ENCODE measurements around the gene NINL.

GRCh38 chr20:25579081-25579770, 6.1 kb downstream of the NINL start:
- no peak for TF ChIP-seq CTCF (optimal IDR thresholded peaks at IDR 0.05 in 1 of 3, IDR thresholded peaks at IDR 0.05 in 1 of 3, conservative IDR thresholded peaks at IDR 0.05 in 1 of 3; ENCODE audit: extremely low read depth in 1 of 3, insufficient read depth in 2 of 3, low read length in 3 of 3)
- no peak for TF ChIP-seq EZH2 (IDR thresholded peaks at IDR 0.05; ENCODE audit: low read length)
